ENCODE results near the gene MORC3. TPM values are rescaled to one million over a fixed set of nuclear protein-coding genes. Genes with fewer than 3 reads are reported as not detected.
A peak's percentile ranks its signal among the peaks of the same experiment; 100 is the strongest.

MORC3 gene
- total RNA-seq, 1 donor from 2014 or later, result 29.2 TPM

DNA sequence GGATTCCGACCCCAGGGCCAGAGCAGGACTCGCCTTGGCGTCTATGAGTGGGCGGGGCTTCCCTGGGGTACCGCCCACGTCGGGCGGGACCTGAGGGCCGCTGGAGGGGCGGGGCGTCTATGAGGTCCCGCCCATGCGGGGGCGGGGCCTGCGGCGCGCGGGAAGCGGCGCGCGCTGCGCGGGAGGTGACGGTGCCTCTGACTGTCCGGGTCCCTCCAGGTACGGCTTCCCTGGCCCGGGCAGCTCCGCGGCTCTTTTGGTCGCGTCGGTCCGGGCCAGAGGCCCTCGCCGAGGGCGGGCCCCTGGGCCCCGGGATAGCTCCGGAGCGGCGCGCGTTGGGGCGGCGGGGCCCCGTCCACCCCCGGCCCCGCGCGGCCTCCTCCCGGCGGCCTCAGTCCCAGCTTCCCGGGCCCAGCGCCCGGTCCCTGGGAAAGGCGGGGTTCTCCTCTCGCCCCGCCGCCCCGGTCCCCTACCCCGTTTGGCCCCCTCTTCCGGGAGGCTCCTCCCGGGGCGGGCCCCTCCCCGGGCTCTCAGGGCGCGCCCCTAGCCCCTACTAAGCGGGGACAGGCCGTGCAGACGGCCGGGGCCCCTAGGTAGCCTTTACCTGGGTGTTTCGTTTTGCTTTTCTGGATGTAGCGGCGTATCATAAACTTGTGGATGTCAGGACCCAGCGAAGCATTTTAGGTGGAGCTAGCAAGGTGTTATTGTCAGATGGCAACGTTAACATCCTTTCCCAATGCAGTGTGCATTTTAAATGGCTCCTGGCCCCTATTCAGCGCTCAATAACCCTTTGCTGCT is 65.4 kb downstream of the MORC3 start, which contains the start of gene CHAF1B:
TSS of gene CHAF1B (plus strand) at position 160 of the 798 bp plus-strand sequence. CDS start 745 bp downstream, outside the sequence.
- Mint-ChIP-seq H3K9me3 (ENCODE audit: unreplicated experiment) (no peaks in the 10 kb centered on the region), H3K4me3 (ENCODE audit: unreplicated experiment) (peak within 1 kb of the TSS; percentile 82), H3K27me3 (ENCODE audit: low read depth, unreplicated experiment) (no peaks in the 10 kb centered on the region), H3K36me3 (ENCODE audit: low read depth, unreplicated experiment) (peaks cover 8% of the 10 kb centered on the region), H3K4me1 (ENCODE audit: low read depth, unreplicated experiment) (peaks cover 5% of the 10 kb centered on the region), H3K27ac (ENCODE audit: unreplicated experiment) (peak within 1 kb of the TSS; percentile 26)
- Histone ChIP-seq H3K4me2 (ENCODE audit: low read length) (peak within 1 kb of the TSS; percentile 96), H3K4me1 (ENCODE audit: insufficient read depth, low read length) (peaks cover 10% of the 10 kb centered on the region), H3K4me3 (ENCODE audit: insufficient read depth, low read depth, low read length) (peak within 1 kb of the TSS; percentile 78), H3K27me3 (ENCODE audit: insufficient read depth, low read length) (no peaks in the 10 kb centered on the region), H3K36me3 (ENCODE audit: insufficient read depth, low read length) (no peaks in the 10 kb centered on the region), H3K9me3 (ENCODE audit: insufficient read depth, low read depth, low read length) (no peaks in the 10 kb centered on the region), H3K27ac (ENCODE audit: low read depth, low read length) (peak within 1 kb of the TSS; percentile 60), H3K9ac (ENCODE audit: low read length) (peak within 1 kb of the TSS; percentile 88), H4K20me1 (ENCODE audit: insufficient read depth, low read length) (no peaks in the 10 kb centered on the region), H2AFZ (ENCODE audit: low read depth, low read length) (peak within 1 kb of the TSS; percentile 67), H3K79me2 (ENCODE audit: insufficient read depth, low read length) (no peaks in the 10 kb centered on the region)
- TF ChIP-seq, protein P1, sequence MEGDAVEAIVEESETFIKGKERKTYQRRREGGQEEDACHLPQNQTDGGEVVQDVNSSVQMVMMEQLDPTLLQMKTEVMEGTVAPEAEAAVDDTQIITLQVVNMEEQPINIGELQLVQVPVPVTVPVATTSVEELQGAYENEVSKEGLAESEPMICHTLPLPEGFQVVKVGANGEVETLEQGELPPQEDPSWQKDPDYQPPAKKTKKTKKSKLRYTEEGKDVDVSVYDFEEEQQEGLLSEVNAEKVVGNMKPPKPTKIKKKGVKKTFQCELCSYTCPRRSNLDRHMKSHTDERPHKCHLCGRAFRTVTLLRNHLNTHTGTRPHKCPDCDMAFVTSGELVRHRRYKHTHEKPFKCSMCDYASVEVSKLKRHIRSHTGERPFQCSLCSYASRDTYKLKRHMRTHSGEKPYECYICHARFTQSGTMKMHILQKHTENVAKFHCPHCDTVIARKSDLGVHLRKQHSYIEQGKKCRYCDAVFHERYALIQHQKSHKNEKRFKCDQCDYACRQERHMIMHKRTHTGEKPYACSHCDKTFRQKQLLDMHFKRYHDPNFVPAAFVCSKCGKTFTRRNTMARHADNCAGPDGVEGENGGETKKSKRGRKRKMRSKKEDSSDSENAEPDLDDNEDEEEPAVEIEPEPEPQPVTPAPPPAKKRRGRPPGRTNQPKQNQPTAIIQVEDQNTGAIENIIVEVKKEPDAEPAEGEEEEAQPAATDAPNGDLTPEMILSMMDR (IDR thresholded peaks at IDR 0.05; ENCODE audit: insufficient read depth, low read depth, low read length), result no peak
- no peak for TF ChIP-seq EZH2 (IDR thresholded peaks at IDR 0.05; ENCODE audit: insufficient read depth, low read length)
- FAIRE-seq (no peak), DNase-seq (ENCODE audit: low read depth) (peak; percentile 12)

DNA sequence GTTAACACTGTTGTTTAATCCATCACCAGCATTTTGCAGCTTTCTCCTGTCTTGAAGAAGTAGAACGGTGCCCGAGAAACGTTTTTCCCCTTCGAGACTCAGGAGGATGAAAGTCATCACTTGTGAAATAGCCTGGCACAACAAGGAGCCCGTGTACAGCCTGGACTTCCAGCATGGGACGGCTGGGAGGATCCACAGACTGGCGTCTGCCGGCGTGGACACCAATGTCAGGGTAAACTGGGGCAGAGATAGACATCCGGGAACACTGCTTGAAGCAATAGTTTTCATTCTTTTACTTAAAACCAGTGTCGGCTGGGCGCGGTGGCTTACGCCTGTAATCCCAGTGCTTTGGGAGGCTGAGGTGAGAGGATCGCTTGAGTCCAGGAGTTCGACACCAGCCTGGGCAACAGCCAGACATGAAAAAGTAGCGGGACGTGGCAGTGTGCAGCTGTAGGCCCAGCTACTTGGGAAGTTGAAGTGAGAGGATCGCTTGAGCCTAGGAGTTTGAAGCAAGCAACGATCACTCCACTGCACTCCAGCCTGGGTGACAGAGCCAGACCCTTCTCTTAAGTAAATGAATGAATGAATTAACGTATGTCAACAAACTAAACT is 66.1 kb downstream of the MORC3 start:
- Mint-ChIP-seq H3K27ac (ENCODE audit: unreplicated experiment) (peak overlapping the region; percentile 26), H3K4me1 (ENCODE audit: low read depth, unreplicated experiment) (peaks cover 5% of the 10 kb centered on the region), H3K27me3 (ENCODE audit: low read depth, unreplicated experiment) (no peaks in the 10 kb centered on the region), H3K4me3 (ENCODE audit: unreplicated experiment) (peak overlapping the region; percentile 82), H3K36me3 (ENCODE audit: low read depth, unreplicated experiment) (peaks cover 8% of the 10 kb centered on the region), H3K9me3 (ENCODE audit: unreplicated experiment) (no peaks in the 10 kb centered on the region)
- no peak for FAIRE-seq
- Histone ChIP-seq H3K27ac (ENCODE audit: low read depth, low read length) (no peak overlapping the region), H3K4me2 (ENCODE audit: low read length) (peak overlapping the region; percentile 96), H3K9me3 (ENCODE audit: insufficient read depth, low read depth, low read length) (no peaks in the 10 kb centered on the region), H4K20me1 (ENCODE audit: insufficient read depth, low read length) (no peaks in the 10 kb centered on the region), H3K4me1 (ENCODE audit: insufficient read depth, low read length) (peaks cover 10% of the 10 kb centered on the region), H3K27me3 (ENCODE audit: insufficient read depth, low read length) (no peaks in the 10 kb centered on the region), H3K9ac (ENCODE audit: low read length) (peak overlapping the region; percentile 88), H3K4me3 (ENCODE audit: insufficient read depth, low read depth, low read length) (peak overlapping the region; percentile 78), H2AFZ (ENCODE audit: low read depth, low read length) (peak overlapping the region; percentile 67), H3K79me2 (ENCODE audit: insufficient read depth, low read length) (no peaks in the 10 kb centered on the region), H3K36me3 (ENCODE audit: insufficient read depth, low read length) (no peaks in the 10 kb centered on the region)
- DNase-seq (ENCODE audit: low read depth), result no peak
- TF ChIP-seq, protein P1 (IDR thresholded peaks at IDR 0.05; ENCODE audit: insufficient read depth, low read depth, low read length), result no peak
- no peak for TF ChIP-seq EZH2 (IDR thresholded peaks at IDR 0.05; ENCODE audit: insufficient read depth, low read length)

Data from astrocyte (in vitro differentiated cells and primary cell).